B cell (primary cell): ENCODE data around the gene DDX17. TPM values are rescaled to one million over a fixed set of nuclear protein-coding genes. Genes with fewer than 3 reads are reported as not detected.

Experiments used
- ATAC-seq: fragments of 200-7000 bp; cut with Tn5 transposase; one replicate; pipeline ENCODE4 v1.10.0; 2021; ENCODE audit warnings: low read depth, mild to moderate bottlenecking, moderate number of reproducible peaks, moderate library complexity
- CTCF ChIA-PET: fragments of 350-600 bp; sonication (Branson Sonifier 250); formaldehyde crosslinking; loops from one replicate; lab custom pipeline; 2021; ENCODE audit warnings: antibody characterized with exemption, inconsistent platforms; lab: Charles Lee
- POLR2A ChIA-PET: fragments of 350-600 bp; sonication (Branson Sonifier 250); formaldehyde crosslinking; loops from one replicate; lab custom pipeline; 2021; ENCODE audit warnings: antibody characterized with exemption; lab: Charles Lee
- DNase-seq: peaks from one replicate; pipeline ENCODE4 v3.0.0; 2013
- H2AFZ ChIP-seq: 2 replicates; pipeline ENCODE4 v1.6.1; 2012; ENCODE audit warnings: mild to moderate bottlenecking, low read depth, low read length; ENCODE audit not compliant: insufficient read depth, poor library complexity, severe bottlenecking
- H3K27ac ChIP-seq, 2 donors: 1 replicate in 1 of 2; 2 replicates in 1 of 2; pipeline ENCODE4 v1.5.1; 2012 to 2013; ENCODE audit warnings: low read length in 2 of 2, mild to moderate bottlenecking in 2 of 2, moderate library complexity in 1 of 2
- H3K27me3 ChIP-seq, 4 experiments: fragments of 200-600 bp in 1 of 4; sonication (generic) in 1 of 4; replicated peaks in 1 of 4; 1 replicate in 2 of 4; 2 replicates in 2 of 4; pipeline versions ENCODE4 v1.6.1 to v1.7.0; 2013 to 2016; ENCODE audit warnings: low read length in 3 of 4, mild to moderate bottlenecking in 2 of 4, mixed read lengths in 1 of 4, moderate library complexity in 1 of 4; ENCODE audit not compliant: insufficient read depth in 4 of 4, control insufficient read depth in 3 of 4; ENCODE audit errors: control extremely low read depth in 1 of 4
- H3K36me3 ChIP-seq, 2 experiments: replicated peaks in 1 of 2; 1 replicate in 1 of 2; 2 replicates in 1 of 2; pipeline versions ENCODE4 v1.6.1 to v1.7.1; 2013; ENCODE audit warnings: low read length in 1 of 2; ENCODE audit not compliant: insufficient read depth in 2 of 2, control insufficient read depth in 1 of 2; ENCODE audit errors: control extremely low read depth in 1 of 2, extremely low read depth in 1 of 2
- H3K4me1 ChIP-seq, 2 donors: fragments of 200-600 bp in 1 of 2; sonication (generic) in 1 of 2; 1 replicate in 1 of 2; 2 replicates in 1 of 2; pipeline versions ENCODE4 v1.5.1 to v1.6.1; 2013 to 2017; ENCODE audit warnings: low read length in 2 of 2; ENCODE audit not compliant: control insufficient read depth in 2 of 2, insufficient read depth in 2 of 2
- H3K4me2 ChIP-seq: replicated peaks from 2 replicates; pipeline ENCODE3; 2012; ENCODE audit warnings: mild to moderate bottlenecking, low read depth, low read length; ENCODE audit not compliant: poor library complexity, severe bottlenecking
- H3K4me3 ChIP-seq, 5 experiments: fragments of 200-600 bp in 1 of 5; sonication (generic) in 1 of 5; 1 replicate in 3 of 5; 2 replicates in 2 of 5; pipeline versions ENCODE4 v1.5.1 to v1.7.0; 2011 to 2016; ENCODE audit warnings: low read length in 4 of 5, mild to moderate bottlenecking in 4 of 5, low read depth in 2 of 5, control low read depth in 1 of 5, moderate library complexity in 1 of 5; ENCODE audit not compliant: insufficient read depth in 1 of 5; ENCODE audit errors: control extremely low read depth in 1 of 5, extremely low read depth in 1 of 5
- H3K79me2 ChIP-seq: fragments of 200-600 bp; sonication (generic); one replicate; pipeline ENCODE4 v1.6.0; 2016; ENCODE audit warnings: low read length; ENCODE audit not compliant: control insufficient read depth, insufficient read depth
- H3K9ac ChIP-seq: fragments of 200-600 bp; sonication (generic); 2 replicates; pipeline ENCODE4 v1.6.1; 2017; ENCODE audit warnings: mild to moderate bottlenecking, low read length, moderate library complexity
- H3K9me3 ChIP-seq, 3 donors: one replicate each; pipeline versions ENCODE4 v1.6.1 to v1.7.1; 2013; ENCODE audit warnings: low read length in 2 of 3; ENCODE audit not compliant: control insufficient read depth in 2 of 3, insufficient read depth in 1 of 3; ENCODE audit errors: control extremely low read depth in 1 of 3
- H4K20me1 ChIP-seq: 2 replicates; pipeline ENCODE4 v1.6.0; 2012; ENCODE audit warnings: mild to moderate bottlenecking, low read length; ENCODE audit not compliant: insufficient read depth, control insufficient read depth, poor library complexity, severe bottlenecking
- H3K27ac Mint-ChIP-seq: one replicate; pipeline ENCODE4 v1.8.0; 2021; ENCODE audit warnings: mixed read lengths
- H3K27me3 Mint-ChIP-seq: one replicate; pipeline ENCODE4 v1.8.0; 2021; ENCODE audit warnings: mixed read lengths
- H3K4me1 Mint-ChIP-seq: one replicate; pipeline ENCODE4 v1.8.0; 2021; ENCODE audit warnings: mixed read lengths
- H3K4me3 Mint-ChIP-seq: one replicate; pipeline ENCODE4 v1.8.0; 2021; ENCODE audit warnings: mixed read lengths
- H3K9me3 Mint-ChIP-seq: one replicate; pipeline ENCODE4 v1.8.0; 2022; ENCODE audit warnings: mixed read lengths; ENCODE audit not compliant: insufficient read depth
- CTCF ChIP-seq: fragments of 200-600 bp; IDR thresholded peaks from one replicate; pipeline ENCODE4 v1.8.0; 2022; ENCODE audit warnings: antibody characterized with exemption, mild to moderate bottlenecking
- EZH2 ChIP-seq: IDR thresholded peaks from 2 replicates; pipeline ENCODE4 v1.6.1; 2012; ENCODE audit warnings: borderline replicate concordance, low read depth, mild to moderate bottlenecking, moderate library complexity, low read length; ENCODE audit not compliant: insufficient read depth, poor library complexity, severe bottlenecking
- WGBS: methylation state at CpG from one replicate; pipeline ENCODE4 v1.1.5; 2013; ENCODE audit warnings: missing lambda C conversion rate; ENCODE audit not compliant: insufficient coverage; 5-methylcytosine and 5-hydroxymethylcytosine counted together
- intact Hi-C: fragments of 100-400 bp; cut with micrococcal nuclease; formaldehyde crosslinking; loops from one replicate; pipeline ENCODE4 v1.10.0; 2022
- polyA plus RNA-seq: library from polyadenylated mRNA; depleted of rRNA; stranded (reverse); fragments of >200 nt; gene quantifications from 2 replicates; pipeline ENCODE4 v1.2.3, GENCODE V29; 2012
- total RNA-seq, 2 donors: library from RNA; stranded (reverse); fragments of 120-200 nt in 1 of 2; gene quantifications; 1 replicate in 1 of 2; 2 replicates in 1 of 2; pipeline versions ENCODE4 v1.2.3 to v1.2.4, GENCODE V29; 2013 to 2022

DDX17 gene
- total and polyA plus RNA-seq, 2 donors (not counting 1 experiment from before 2014, with no cell fraction given): 754 to 936 TPM

GRCh38 chr22:38455530-38456271 lies 50.4 kb downstream of the DDX17 start:
- ChIA-PET CTCF (no interaction called here), POLR2A (no interaction called here)
- H3K9me3 ChIP-seq: peaks cover 0 to 9% (median 0%) of the 10 kb centered on the region in 3 donors
- H3K9ac ChIP-seq: peak overlapping the region; percentile 55
- intact Hi-C loops: no loop called here
- H3K27me3 Mint-ChIP-seq: peaks cover 65% of the 10 kb centered on the region
- H3K4me3 Mint-ChIP-seq: peak overlapping the region; percentile 84
- no peak overlapping the region for H3K27ac ChIP-seq
- peak overlapping the region; percentile 62 for H2AFZ ChIP-seq
- peaks cover 0 to 69% (median 39%) of the 10 kb centered on the region in 4 experiments for H3K27me3 ChIP-seq
- DNase-seq (peak; percentile 50), ATAC-seq (no peak)
- peak overlapping the region; percentile 93 for H3K4me2 ChIP-seq
- H4K20me1 ChIP-seq: no peaks in the 10 kb centered on the region
- WGBS: under 1% methylated on average over 85 of the region's 90 CpGs
- TF ChIP-seq CTCF (no peak), EZH2 (peak; percentile 36)
- peak overlapping the region in 3 of 5 experiments; percentile 29 to 57 (median 31) for H3K4me3 ChIP-seq
- no peaks in the 10 kb centered on the region for H3K79me2 ChIP-seq
- no peaks in the 10 kb centered on the region for H3K36me3 ChIP-seq
- H3K4me1 ChIP-seq: peaks cover 12 to 33% of the 10 kb centered on the region in 2 donors
- H3K4me1 Mint-ChIP-seq: peaks cover 20% of the 10 kb centered on the region
- H3K27ac Mint-ChIP-seq: no peak overlapping the region
- H3K9me3 Mint-ChIP-seq: no peaks in the 10 kb centered on the region

GRCh38 chr22:38455076-38455529 lies 51.0 kb downstream of the DDX17 start, which contains the start of gene KCNJ4:
Gene KCNJ4 (minus strand): TSS chr22:38455199. CDS start chr22:38428132, 27,067 bp downstream.
- Histone ChIP-seq H2AFZ (peak within 1 kb of the TSS; percentile 62), H3K36me3 (no peaks in the 10 kb centered on the region), H3K9me3 (peaks cover 0 to 9% (median 0%) of the 10 kb centered on the region in 3 donors), H4K20me1 (no peaks in the 10 kb centered on the region), H3K27ac (no peak within 1 kb of the TSS), H3K4me2 (peak within 1 kb of the TSS; percentile 93), H3K4me1 (peaks cover 12 to 33% of the 10 kb centered on the region in 2 donors), H3K79me2 (no peaks in the 10 kb centered on the region), H3K9ac (peak within 1 kb of the TSS; percentile 57), H3K4me3 (peak within 1 kb of the TSS in 3 of 5 experiments; percentile 36 to 57 (median 43)), H3K27me3 (peaks cover 0 to 63% (median 36%) of the 10 kb centered on the region in 4 experiments)
- peaks cover 17% of the 10 kb centered on the region for H3K4me1 Mint-ChIP-seq
- no peak within 1 kb of the TSS for H3K27ac Mint-ChIP-seq
- TF ChIP-seq CTCF: no peak
- TF ChIP-seq EZH2: no peak
- CTCF ChIA-PET: no interaction called here
- POLR2A ChIA-PET: no interaction called here
- DNase-seq (no peak), ATAC-seq (peak; percentile 28)
- H3K9me3 Mint-ChIP-seq: no peaks in the 10 kb centered on the region
- 1% methylated on average over 76 of the region's 76 CpGs for WGBS
- intact Hi-C loops: no loop called here
- peak within 1 kb of the TSS; percentile 89 for H3K4me3 Mint-ChIP-seq
- peaks cover 66% of the 10 kb centered on the region for H3K27me3 Mint-ChIP-seq
